LNCaP clone FGC (cell line): ENCODE data around the gene TPRG1.

Experiments used
- DNase-seq: peaks from one replicate; pipeline ENCODE4 v3.0.0-alpha.2; 2011; ENCODE audit warnings: low read depth
- H3K4me3 ChIP-seq: 2 replicates; pipeline ENCODE4 v1.5.1; 2011; ENCODE audit warnings: mild to moderate bottlenecking, low read depth, low read length, control low read depth
- TF ChIP-seq, protein P1 (sequence below): IDR thresholded peaks from 2 replicates; pipeline ENCODE4 v1.5.1; 2012; ENCODE audit warnings: mild to moderate bottlenecking; ENCODE audit not compliant: control insufficient read depth, insufficient read depth; ENCODE audit errors: extremely low read depth

Gene TPRG1

DNA sequence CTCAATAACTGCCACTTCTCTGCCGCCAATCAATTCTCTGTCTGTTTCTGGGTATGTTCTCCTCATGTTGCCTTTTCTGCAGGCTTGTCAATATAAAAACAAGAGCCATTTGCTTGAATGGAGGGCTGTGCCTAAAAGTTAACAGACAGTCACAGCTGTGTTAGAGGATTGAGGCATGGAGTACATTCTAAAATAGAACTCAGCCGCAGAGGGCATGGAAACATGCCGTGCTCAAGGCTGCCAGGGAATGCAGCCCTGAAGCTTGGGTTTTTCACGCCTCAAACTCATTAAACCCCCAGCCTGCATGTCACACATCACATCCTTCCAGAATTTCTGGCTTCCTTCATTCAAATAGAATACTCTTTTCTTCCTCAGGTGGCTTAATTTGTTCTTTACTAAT lies 166.6 kb downstream of the TPRG1 start:
- DNase-seq: no peak
- H3K4me3 ChIP-seq: no peak overlapping the region
- TF ChIP-seq, protein P1, sequence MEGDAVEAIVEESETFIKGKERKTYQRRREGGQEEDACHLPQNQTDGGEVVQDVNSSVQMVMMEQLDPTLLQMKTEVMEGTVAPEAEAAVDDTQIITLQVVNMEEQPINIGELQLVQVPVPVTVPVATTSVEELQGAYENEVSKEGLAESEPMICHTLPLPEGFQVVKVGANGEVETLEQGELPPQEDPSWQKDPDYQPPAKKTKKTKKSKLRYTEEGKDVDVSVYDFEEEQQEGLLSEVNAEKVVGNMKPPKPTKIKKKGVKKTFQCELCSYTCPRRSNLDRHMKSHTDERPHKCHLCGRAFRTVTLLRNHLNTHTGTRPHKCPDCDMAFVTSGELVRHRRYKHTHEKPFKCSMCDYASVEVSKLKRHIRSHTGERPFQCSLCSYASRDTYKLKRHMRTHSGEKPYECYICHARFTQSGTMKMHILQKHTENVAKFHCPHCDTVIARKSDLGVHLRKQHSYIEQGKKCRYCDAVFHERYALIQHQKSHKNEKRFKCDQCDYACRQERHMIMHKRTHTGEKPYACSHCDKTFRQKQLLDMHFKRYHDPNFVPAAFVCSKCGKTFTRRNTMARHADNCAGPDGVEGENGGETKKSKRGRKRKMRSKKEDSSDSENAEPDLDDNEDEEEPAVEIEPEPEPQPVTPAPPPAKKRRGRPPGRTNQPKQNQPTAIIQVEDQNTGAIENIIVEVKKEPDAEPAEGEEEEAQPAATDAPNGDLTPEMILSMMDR: no peak

DNA sequence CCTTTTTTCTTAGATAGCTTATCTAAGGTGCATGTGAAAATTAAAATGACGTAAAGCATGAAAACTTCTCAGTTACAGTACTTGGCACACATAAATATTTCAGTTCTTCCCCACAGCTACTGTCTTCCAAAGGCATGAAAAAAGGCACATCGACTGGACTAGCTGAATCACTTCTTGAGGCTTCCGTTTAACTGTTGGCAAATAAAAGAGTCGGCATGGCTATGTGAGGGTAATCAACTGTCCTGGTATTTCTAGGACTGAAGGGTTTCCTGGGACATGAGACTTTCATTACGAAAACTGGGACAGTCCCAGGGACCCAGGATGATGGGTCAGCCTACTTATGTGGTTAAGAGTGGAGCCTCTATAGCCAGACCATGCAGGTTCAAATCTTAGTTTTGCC lies 168.2 kb downstream of the TPRG1 start:
- DNase-seq: no peak
- TF ChIP-seq, protein P1: no peak
- H3K4me3 ChIP-seq: no peak overlapping the region

DNA sequence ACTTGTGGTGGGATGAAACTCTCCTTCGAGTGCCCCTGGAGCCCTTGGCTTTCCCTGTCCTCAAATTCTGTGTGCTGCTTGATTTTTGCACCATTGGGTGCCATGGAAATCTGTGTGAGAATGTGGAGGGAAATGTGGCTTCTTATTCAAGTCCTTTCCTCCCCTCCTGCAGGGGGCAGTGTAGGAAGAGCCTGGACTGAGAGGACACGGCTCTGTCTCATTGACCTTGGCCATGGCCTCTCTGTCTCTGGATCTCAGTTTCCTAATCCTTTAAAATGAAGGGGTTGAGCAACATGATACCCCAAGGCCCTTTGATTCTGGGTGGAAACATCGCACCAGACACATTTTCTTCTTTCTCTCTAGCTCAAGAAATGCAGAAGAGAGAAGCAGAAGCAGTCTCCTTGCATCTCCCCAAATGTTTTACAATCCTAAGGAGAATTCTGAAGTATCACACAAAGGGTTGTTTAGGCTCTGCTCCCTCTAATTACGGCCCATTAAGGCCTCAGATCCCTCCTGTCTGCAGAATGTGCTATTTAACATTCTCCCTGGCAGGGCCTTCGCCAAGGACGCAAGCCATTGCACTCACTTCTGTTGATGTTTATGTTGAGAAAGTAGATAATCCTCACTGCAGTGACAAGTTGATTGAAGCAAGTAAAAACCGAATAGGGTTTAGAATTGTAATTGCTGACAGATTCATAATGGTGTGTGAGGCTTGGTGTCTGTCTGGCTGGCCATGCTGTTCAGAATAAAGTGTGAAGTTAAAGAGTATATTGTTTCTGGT lies 169.1 kb downstream of the TPRG1 start:
- H3K4me3 ChIP-seq: no peak overlapping the region
- DNase-seq: no peak
- TF ChIP-seq, protein P1: no peak

DNA sequence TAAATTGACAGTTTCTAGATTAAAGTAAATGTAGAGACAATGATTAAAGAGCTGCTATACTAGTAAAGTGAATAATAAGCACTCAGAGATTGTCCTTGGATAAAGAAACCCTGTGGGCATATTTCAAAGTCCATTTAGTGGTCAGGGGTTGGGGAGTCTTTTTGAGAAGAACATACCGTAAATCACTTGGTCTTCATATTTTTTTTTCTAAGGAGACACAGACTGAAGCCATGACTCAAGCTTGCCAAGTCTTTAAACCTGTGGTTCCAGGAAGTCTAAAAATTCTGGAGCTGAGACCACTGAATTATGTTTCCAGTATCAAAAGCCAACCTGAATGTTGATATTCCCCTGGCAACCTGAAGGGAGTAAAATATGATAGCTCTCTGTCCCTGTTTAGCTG lies 171.0 kb downstream of the TPRG1 start:
- TF ChIP-seq, protein P1: no peak
- no peak for DNase-seq
- H3K4me3 ChIP-seq: no peak overlapping the region

DNA sequence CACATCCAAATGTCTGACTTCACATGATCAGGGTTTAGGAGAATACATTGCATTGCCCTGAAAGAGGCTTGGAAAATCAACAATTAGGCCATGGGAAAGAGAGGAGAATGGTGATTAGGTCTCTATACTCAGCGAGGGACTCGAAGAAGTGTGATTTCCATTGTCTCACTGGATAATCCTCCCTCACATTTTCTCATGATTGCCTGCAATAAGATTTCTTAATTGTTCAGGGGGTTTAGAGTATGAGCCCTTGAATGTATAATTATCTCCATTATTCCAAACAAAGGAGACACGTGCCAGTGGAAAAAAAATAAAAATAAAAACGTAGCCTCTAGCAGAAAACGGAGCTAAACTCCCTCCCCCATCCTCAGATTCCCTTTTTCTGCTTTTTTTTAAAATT lies 173.2 kb downstream of the TPRG1 start:
- DNase-seq: no peak
- no peak overlapping the region for H3K4me3 ChIP-seq
- TF ChIP-seq, protein P1: no peak

DNA sequence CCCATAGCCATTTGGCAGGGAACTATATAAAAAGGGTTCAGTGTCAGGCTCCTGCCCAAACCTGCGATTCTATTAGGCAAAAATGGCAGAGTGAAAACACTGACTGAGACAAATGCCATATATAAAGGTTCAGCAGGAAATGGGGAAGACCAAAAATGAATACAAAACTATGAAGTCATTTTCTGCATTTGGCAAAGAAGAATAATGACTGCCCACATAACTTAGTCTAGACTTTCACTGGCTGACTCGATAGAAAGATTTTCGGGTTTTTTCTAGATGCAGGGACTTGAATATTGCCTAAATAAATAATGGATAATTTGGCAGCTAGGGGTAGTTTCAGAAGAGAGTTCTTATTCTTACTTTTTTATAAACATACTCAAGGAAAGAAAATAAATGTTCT lies 178.0 kb downstream of the TPRG1 start:
- DNase-seq: no peak
- no peak overlapping the region for H3K4me3 ChIP-seq
- TF ChIP-seq, protein P1: no peak
